ENCODE data around the gene PADI4. TPM values are rescaled to one million over a fixed set of nuclear protein-coding genes. Genes with fewer than 3 reads are reported as not detected.

Gene PADI4
- total and polyA plus RNA-seq, 2 of the 4 experiments (the other 2 are of a cell fraction) = not detected

DNA sequence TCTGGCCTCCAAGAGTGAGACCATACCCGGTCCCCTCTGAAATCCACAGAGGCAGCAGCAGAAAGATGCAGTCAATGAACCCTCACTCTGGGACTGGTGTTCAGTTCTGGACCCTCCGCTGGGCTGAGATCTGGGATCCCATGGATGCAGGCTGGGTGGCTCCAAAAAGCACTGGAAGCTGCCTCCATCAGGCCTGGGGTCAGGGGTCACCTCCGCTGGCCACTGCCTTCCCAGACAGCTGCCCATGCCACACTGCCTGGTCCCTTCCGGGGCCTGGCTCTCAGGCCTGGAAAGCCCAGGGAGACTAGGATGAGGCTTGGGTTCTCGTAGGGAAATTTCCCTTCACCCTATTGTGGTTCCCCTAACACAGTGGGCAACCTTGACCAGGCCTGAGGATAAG is 21.4 kb upstream of the PADI4 start:
- intact Hi-C loops (cut with micrococcal nuclease) (no loop called here), dilution Hi-C loops (cut with HindIII; ENCODE audit: low sequenced_read_pairs, unreplicated experiment) (no loop called here), in situ Hi-C loops (cut with MboI; ENCODE audit: low sequenced_read_pairs) (no loop called here)
- Histone ChIP-seq H2AFZ (replicated peaks; ENCODE audit: low read length, poor library complexity) (no peak overlapping the region), H3K4ac (ENCODE audit: low read depth, low read length) (no peak overlapping the region), H3K56ac (ENCODE audit: extremely low read depth, insufficient read depth, low read length) (no peak overlapping the region), H4K91ac (ENCODE audit: insufficient read depth, low read depth, low read length) (no peak overlapping the region), H4K5ac (ENCODE audit: low read depth, low read length) (no peak overlapping the region), H2BK120ac (ENCODE audit: low read depth, low read length) (no peak overlapping the region), H2BK20ac (ENCODE audit: low read depth, low read length) (no peak overlapping the region), H3K36me3 (ENCODE audit: control insufficient read depth, insufficient read depth, low read length) (no peaks in the 10 kb centered on the region), H3K9me3 (ENCODE audit: control insufficient read depth, insufficient read depth, low read length) (no peaks in the 10 kb centered on the region; the same call in 1 of the 2 replicates), H3K9me1 (ENCODE audit: insufficient read depth, low read length) (no peaks in the 10 kb centered on the region), H4K8ac (ENCODE audit: low read depth in 2 of 2, low read length in 2 of 2) (no peak overlapping the region), H2AK5ac (ENCODE audit: low read depth, low read length) (no peak overlapping the region), H3K79me1 (ENCODE audit: low read depth in 1 of 2, low read length in 2 of 2) (no peaks in the 10 kb centered on the region), H4K20me1 (ENCODE audit: insufficient read depth, low read length) (no peaks in the 10 kb centered on the region), H3K9ac (ENCODE audit: low read depth, low read length) (no peak overlapping the region), H3K4me3 (ENCODE audit: insufficient read depth, low read depth, low read length) (no peak overlapping the region), H3K27me3 (ENCODE audit: control insufficient read depth, insufficient read depth, low read length) (peaks cover 40% of the 10 kb centered on the region), H2BK5ac (ENCODE audit: low read depth, low read length, poor library complexity, severe bottlenecking) (no peak overlapping the region), H3K4me1 (ENCODE audit: control insufficient read depth, insufficient read depth, low read length) (peaks cover 2% of the 10 kb centered on the region), H3K23ac (ENCODE audit: low read depth, low read length) (no peak overlapping the region), H2AK9ac (replicated peaks; ENCODE audit: low read depth, low read length, poor library complexity) (no peak overlapping the region), H3K27ac (ENCODE audit: insufficient read depth, low read length) (no peak overlapping the region), H3K4me2 (ENCODE audit: low read depth, low read length) (no peak overlapping the region), H3K14ac (replicated peaks; ENCODE audit: low read depth, low read length) (no peak overlapping the region), H2BK15ac (ENCODE audit: low read depth, low read length) (no peak overlapping the region), H3K18ac (ENCODE audit: low read depth, low read length) (no peak overlapping the region)
- ChIA-PET POLR2A (ENCODE audit: unreplicated experiment) (no interaction called here), CTCF (no interaction called here)
- DNase-seq (no peak), ATAC-seq (ENCODE audit: low read depth) (no peak)
- no TSS peak for BruUV-seq (replicated peaks)
- TF ChIP-seq SMC3 (IDR thresholded peaks at IDR 0.05; ENCODE audit: low read depth, low read length) (no peak), MXI1 (IDR thresholded peaks at IDR 0.05; ENCODE audit: borderline replicate concordance, low read depth, low read length) (no peak), RCOR1 (IDR thresholded peaks at IDR 0.05; ENCODE audit: insufficient replicate concordance, low read length) (no peak)
- TF ChIP-seq, protein P1, sequence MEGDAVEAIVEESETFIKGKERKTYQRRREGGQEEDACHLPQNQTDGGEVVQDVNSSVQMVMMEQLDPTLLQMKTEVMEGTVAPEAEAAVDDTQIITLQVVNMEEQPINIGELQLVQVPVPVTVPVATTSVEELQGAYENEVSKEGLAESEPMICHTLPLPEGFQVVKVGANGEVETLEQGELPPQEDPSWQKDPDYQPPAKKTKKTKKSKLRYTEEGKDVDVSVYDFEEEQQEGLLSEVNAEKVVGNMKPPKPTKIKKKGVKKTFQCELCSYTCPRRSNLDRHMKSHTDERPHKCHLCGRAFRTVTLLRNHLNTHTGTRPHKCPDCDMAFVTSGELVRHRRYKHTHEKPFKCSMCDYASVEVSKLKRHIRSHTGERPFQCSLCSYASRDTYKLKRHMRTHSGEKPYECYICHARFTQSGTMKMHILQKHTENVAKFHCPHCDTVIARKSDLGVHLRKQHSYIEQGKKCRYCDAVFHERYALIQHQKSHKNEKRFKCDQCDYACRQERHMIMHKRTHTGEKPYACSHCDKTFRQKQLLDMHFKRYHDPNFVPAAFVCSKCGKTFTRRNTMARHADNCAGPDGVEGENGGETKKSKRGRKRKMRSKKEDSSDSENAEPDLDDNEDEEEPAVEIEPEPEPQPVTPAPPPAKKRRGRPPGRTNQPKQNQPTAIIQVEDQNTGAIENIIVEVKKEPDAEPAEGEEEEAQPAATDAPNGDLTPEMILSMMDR (conservative IDR thresholded peaks at IDR 0.05; ENCODE audit: low read depth, low read length) = no peak
- WGBS, 2 experiments (ENCODE audit: extremely low coverage in 2 of 2, insufficient read length in 1 of 2) = 40% methylated on average over 1 of the region's 5 CpGs; no CpG with 5 or more reads in 1 of the 2 experiments

All from IMR-90 (cell line).